ENCODE data around the gene DSCAM.

Gene DSCAM

DNA sequence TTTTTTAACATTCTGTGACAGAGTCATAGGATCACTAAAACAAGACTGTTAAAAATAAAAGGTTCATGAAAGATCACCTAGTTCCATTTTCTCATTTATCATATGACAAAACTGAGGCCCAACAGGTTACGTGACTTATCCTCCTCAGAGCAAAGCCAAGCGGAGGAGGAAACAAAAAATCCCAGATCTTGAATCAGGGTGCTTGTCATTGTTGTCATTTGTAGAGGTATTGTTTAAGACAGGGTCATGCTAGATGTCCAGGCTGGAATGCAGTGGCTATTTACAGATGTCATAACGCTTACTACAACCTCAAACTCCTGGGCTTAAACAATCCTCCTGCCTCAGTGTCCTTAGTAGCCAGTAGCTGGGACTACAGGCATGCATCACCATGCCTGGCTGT lies 293.2 kb downstream of the DSCAM start:
- no peak for DNase-seq (ENCODE audit: low read depth, low spot score)

DNA sequence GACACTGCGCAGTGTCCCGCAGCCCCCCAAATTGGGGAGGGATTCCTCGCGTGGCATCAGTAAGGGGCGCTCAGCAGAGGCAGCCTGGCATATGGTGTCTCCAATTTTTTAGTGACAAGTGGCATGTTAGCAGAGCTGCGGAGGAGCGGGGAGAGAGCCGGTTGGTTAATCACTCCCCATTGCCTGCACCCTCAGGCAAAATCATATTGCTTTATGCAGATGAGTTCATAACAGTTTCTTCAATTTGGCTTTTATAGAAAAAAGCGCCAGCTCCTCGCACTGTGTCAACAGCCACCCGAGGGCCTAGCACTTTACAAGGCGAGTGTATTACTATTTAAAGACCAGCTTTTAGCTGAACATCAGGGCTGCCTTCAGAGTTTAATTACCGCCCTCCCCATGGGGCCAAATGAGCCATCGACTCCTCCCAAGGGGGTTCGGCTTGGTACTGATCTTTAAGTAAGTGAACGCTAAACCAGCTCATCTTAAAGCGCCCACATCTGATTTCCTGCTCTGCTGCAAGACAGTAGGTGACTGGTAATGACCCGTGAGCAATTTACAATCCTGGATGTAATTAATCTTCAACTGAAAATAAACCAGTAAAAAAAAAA lies 298.9 kb downstream of the DSCAM start:
- DNase-seq (ENCODE audit: low read depth, low spot score), result no peak

DNA sequence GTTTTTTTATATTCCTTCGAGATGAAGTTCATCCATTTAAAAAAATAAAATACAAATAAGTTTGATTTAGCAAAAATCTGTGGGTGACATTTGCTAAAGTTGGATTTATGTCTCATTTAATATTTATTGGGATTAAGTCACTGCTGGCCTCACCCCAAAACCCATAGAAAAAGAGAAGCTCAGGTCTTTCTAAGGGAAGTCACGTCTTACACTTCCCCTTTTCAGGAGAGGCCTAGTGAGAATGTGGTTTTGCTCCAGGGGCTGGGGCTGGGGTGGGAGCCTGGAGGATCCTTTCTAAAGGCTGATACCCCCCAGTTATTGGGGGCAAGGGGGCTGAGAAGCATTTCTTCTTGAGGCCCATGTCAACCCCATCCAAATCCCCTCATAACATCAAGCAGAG lies 300.3 kb downstream of the DSCAM start:
- no peak for DNase-seq (ENCODE audit: low read depth, low spot score)

DNA sequence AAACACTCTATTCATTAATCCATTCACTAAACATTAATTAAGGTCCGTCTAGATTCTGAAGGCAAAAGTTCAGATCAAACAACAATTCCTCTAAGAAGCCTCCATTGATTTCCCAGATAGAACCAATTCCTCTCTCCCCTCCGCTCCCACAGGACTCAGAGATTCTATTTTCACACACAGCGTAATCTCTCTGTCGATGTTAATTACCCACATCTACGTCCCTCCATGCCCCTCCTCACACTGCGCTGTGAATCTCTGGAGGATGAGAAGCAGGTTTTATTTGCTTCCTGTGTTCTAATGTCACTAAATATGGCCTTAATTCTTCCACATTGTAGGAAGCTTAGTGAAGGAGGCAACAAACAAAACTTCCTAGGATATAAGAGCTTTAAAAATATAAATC lies 306.7 kb downstream of the DSCAM start:
- no peak for DNase-seq (ENCODE audit: low read depth, low spot score)

DNA sequence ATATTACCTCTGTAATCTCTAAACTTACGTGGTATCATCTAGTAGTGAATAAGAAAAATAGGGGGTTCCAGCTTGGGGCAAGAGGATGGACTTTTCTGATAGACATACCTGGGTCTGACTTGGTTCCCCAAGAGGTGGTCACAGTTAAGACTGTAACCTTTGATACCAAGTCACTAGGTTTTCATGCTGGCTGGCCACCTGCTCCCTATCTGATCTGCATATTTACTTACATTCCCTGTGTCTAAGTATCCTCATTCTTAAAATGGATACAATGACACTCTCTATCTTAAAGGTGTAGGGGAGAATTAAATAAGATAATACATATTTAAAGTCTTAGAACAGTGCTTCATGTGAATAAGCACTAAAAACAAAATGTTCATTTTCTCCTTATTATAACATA lies 312.1 kb downstream of the DSCAM start:
- no peak for DNase-seq (ENCODE audit: low read depth, low spot score)

DNA sequence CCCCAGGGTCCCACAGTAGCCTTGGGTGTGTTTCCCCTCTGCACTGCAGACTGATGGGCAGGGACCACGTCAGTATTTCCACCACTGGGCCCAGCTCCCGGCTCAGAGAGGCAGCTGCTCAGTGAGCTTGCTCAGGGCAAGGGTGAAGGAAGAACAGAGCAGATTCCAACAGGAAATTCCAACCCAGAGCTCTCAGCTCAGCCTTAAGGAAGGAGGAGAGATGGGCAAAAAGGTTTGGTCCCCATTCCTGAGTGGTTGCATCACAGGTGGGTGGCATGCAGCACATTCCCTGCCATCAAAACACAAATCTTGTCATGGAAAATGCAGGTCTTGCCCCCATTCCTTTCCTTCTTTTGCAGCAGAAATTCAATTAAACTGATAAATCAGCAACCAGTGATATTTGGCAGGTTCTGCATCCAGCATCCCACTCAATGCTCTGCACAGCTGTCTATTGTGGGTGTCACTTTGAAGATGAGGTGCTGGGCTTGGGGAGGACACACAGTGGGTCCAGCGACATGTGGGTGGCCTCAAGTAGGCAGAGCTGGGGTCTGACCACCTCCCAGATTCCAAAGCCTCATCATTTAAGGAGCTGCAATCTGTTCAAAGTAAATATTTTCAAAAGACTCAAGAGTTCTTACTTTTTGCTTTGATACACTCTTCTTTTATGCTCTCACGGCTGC lies 315.4 kb downstream of the DSCAM start:
- no peak for DNase-seq (ENCODE audit: low read depth, low spot score)

DNA sequence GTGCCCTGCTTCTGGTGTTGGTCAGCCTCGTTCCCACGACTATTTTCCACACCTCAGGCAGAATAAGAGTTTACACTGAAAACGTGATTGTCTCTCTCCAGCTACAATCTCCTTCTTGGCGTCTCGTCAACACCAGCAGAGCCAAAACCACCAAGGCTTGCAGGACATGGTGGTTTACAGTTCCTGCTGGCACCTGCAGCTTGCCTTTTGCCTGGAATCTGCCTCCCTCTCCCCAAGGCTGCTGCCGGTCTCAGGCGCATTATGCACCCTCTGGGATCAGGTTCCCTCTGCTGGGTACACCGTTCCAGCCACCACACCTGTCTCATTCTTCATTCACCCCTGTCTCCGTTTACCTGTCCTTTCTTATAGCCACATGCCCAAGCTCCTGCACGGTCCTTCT lies 315.9 kb downstream of the DSCAM start:
- no peak for DNase-seq (ENCODE audit: low read depth, low spot score)

DNA sequence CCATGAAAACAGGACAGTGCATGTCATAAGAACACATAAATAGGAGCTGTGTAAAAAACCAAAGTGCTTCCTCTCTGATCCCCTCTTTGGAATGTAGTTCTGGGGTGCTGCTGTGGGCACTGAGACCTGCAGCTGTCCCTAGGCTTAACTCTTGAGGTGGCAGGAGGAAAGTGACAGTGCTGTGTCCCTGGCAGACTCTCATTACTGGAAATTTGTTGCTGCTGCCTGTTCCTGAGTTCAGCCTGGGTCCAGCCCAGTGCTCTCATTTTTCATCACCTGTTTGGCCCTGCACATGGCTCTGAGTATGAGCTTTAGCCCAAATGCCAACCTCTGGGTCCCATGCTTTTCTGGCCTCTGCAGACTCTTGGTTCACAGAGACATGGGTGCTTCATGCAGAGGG lies 329.3 kb downstream of the DSCAM start:
- no peak for DNase-seq (ENCODE audit: low read depth, low spot score)

DNA sequence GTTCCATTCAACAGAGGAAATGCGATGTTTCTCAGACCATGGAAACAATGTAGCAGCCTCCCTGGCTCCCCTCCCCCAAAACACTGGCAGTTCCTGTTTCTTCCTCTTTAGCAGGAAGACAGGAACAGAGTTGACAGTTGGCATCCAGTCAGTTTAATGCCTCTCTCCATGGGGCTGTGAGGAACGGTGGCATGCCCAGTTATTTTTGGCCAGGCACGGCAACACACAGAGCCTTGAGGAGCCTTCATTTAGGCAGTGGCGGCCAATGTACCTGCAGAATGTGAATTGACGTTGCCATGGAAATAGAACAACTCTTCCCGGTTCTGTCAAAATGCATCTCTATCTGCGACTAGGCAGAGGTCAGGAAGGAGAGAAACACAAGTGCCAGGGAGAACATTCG lies 330.6 kb downstream of the DSCAM start:
- DNase-seq (ENCODE audit: low read depth, low spot score), result no peak

DNA sequence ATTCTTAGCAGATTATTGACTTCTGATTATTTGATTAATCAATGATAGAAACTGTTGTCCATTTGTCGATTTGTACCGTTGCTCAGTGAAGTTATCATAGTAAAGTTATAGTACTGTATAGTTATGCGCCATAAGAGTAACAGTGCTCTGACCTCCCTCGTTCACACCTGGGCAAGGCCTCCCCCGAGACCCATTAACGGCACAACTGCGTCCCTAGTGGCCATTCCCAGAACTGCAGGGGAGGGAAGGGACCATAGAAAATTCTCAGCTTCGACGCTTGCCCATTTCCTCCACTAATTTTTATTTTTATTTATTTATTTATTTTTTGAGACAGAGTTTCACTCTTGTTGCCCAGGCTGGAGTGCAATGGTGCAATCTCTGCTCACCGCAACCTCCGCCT lies 334.4 kb downstream of the DSCAM start:
- DNase-seq (ENCODE audit: low read depth, low spot score), result no peak

DNA sequence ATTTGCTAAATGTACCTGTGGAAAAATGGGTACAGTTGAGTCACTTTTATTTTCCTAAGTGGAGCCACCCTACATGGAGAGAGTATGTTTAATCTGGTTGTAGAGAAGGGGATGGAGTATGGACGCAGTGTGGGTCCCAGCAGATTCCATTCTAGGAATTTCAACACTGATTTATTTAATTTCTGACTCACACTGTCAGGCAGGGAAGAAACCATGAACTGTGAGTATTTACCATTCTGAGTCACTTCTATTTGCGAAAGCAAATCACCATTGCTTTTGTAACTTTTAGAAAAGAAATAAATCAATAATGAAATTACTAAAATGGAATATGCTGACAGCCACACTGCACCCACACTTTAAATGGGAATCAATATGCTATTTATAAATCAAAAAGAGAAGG lies 339.0 kb downstream of the DSCAM start:
- DNase-seq (ENCODE audit: low read depth, low spot score), result no peak

DNA sequence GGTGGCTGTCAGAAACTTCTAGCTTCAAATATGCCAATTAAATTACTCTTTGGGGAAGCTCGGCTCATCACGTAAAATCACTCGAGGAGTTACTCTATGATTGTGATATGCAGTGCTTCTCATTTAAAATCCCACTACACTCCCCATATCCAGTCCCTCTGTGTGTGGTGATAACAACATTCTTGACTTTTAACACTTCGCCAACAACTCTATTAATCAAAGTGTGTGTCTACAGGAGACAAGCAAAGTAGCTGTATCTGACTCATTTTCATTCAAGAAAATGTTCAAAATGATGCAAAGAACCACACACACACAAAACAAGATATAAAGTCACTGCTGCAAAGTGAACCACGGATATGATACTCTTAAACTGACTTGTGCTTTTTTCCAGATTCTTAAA lies 341.3 kb downstream of the DSCAM start:
- no peak for DNase-seq (ENCODE audit: low read depth, low spot score)

DNA sequence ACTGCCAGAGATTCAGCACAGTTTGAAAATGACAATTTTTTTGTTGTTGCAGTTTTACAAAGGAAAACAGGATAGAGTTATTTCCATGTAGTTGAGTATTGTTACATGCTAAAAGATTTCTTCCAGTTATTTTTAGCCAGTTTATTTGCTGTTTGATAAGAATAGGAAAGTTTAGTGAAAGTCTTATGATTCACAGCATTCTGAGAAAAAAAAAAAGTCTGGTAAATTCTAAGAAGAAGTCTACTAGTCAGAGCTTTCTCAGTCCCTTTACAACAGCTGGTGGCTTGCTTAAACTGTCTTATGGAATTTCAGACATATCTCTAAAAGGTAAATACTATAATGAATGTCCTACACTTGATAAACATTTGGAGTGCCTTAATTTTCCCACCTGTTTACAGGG lies 341.7 kb downstream of the DSCAM start:
- DNase-seq (ENCODE audit: low read depth, low spot score), result no peak

DNA sequence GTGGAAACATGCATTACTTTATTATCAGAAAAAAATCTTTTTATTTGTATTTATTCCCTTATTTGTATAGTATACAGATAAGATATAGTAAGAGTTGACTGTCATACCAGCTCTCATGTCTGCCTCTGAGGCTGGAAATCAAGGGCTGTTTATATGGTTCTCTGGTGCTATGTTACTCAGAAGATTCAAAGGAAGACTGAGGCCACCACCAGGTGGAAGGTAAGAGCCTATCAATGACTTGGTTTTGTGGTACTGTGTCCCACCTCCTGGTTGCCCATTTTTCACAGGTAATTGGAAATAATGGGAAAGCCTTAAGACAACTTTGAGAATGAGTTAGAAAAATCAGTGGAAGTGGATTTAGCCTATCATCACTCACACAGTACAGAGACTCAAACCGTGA lies 342.1 kb downstream of the DSCAM start:
- DNase-seq (ENCODE audit: low read depth, low spot score), result no peak

DNA sequence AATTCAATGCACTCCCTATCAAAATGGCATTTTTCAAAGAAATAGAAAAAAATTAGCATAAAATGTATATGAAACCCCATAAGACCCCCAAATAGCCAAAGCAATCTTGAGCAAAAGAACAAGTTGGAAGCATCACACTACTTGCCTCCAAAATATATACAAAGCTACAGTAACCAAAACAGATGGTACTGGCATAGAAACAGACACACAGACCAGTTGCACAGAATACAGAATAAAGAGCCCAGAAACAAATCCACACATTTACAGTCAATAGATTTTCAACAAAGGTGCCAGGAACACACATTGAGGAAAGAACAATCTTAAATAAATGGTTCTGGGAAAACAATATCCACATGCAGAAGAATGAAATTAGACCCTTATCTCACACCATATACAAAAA lies 350.8 kb downstream of the DSCAM start:
- no peak for DNase-seq (ENCODE audit: low read depth, low spot score)

DNA sequence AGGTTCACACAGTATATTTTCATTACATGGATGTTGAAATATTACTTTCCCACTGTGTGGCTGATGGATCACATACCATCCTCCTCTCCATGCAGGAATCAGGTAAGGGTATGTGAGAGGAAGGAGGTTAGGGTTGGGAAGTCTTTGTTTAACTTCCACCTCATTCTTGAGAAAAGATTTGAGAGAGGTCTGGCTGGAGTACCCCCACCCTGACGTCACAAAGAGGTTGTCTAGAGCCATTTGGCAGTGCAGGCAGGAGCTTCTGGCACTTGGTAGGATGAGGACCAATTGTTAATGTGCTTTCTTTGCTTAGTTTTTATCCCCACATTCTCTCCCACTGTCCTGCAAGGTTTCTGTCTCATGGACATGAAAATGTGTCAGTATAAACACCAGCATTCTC lies 356.6 kb downstream of the DSCAM start:
- DNase-seq (ENCODE audit: low read depth, low spot score), result no peak

DNA sequence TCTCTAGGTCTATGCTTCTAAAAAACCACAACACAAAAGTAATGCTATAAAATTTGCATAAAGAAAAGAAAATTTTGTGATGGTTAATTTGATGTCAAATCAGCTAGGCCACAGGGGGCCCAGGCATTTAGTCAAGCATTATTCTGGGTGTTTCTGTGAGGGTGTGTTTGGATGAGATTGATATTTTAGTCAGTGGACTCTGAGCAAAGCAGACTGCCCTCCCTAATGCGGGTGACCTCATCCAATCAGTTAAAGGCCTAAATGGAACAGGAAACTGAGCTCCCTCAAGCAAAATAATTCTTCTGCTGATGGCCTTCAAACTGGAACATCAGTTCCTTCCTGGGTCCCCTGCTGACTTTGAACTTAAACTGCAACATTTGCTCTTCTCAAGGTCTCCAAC lies 358.0 kb downstream of the DSCAM start:
- no peak for DNase-seq (ENCODE audit: low read depth, low spot score)

DNA sequence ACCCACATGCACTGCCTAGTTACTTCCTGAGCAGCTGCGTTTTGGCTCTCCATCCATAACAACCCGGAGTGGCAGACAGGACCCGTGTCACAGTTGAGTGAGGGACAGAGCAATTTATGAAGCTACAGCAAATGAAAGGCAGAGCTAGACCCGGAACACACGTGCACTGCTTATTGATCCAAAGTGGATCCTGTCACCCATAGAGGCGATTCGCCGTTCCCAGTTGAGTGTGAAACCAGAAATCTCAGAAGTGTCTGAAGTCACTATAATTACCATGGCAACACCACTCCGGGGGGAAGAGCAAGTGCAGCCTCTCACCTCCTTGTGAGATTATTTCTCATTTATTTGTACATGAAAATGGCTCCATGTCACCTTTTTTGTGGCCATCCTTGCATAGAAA lies 365.2 kb downstream of the DSCAM start:
- no peak for DNase-seq (ENCODE audit: low read depth, low spot score)

DNA sequence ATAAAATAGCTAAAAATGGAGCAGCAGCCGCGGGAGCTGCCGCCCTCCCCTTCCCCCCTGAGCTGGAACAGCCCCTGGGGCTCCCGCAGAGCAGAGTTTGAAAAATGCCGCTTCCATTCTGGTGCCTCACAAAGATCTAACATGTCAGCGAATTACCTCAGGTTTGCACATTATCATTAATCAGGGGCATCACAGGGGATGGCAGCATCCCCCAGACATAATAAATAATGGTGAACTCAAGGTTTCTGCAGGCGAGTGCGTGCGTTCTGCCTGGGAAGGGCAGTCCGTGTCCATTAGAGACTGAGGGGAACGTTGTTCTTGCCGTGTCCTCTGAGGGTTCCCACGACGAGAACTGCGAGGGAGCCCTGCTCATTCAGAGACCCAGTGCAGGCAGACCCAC lies 372.4 kb downstream of the DSCAM start:
- DNase-seq (ENCODE audit: low read depth, low spot score), result no peak

DNA sequence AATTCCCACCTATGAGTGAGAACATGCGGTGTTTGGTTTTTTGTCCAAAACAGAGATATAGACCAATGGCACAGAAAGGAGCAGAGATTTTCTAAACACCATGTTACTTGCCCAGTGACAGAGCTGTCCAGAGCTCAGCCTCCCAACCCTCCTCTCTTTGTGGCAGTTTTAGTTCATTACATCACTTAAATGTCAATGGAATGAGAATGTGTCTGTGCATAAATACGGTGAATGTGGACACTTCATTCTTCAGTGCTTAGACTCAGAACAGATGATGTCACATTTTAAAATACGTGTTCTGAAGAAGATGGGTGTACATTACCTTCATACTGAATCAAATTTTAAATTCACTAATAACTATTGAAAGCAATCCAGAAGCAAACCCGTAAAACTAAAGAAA lies 374.9 kb downstream of the DSCAM start:
- no peak for DNase-seq (ENCODE audit: low read depth, low spot score)

DNA sequence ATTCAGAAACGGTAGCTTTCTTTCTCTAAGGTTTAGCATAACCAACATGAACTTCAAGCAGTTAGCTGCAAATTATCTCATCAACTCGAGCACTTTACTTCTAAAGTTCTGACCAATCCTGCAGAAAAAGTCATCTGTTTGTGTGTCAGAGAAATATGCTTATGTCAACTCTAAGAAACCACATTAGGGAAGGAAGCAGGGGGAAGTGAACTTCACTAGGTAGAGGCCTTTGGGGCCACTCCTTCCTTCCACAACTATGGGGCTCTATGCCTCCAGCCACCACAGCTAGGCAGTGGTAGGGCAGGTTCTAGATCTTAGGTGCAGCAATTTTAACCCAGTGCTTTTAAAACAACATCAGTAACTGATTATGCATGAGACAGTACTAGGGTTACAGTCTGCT lies 375.9 kb downstream of the DSCAM start:
- DNase-seq (ENCODE audit: low read depth, low spot score), result no peak

DNA sequence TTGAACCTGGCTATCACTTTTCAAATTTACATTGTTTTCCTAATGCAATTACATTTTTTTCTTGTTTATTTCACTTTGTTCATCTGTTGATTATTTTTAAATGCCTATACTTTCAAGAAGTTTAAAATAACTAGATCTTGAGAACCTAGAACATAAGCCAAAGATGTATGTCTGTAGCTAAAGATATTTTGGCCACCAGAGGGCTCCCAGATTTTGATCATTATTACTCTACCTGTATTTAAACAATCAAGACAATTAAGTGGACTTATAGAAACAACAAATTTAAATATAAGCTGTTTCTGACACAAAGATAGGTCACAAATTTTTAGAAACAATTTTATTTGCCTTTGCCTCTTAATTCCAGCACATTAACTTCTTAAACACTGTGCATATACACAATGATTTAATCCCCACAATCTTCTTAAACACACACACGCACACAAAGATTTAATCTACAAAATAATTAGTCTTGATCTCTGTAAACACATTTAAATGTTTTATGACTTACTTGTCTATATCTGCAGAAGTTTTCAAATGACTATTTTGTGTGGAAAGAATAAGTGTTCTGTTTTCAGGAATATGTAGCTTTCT lies 380.0 kb downstream of the DSCAM start:
- DNase-seq (ENCODE audit: low read depth, low spot score), result no peak

DNA sequence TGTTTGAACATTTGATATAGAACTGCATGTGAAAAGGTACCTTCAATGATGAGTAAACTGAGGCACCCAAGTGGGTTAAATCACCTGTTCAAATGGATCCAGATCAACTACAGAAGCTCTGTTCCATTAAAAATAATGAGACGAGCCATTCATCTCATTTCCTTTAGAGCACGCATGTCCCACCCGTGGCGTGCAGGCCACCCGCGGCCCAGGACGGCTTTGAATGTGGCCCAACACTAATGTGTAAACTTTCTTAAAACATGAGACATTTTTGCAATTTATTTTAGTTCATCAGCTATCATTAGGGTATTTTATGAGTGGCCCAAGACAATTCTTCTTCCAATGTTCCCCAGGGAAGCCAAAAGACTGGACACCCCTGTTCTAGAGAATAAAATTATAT lies 381.6 kb downstream of the DSCAM start:
- DNase-seq (ENCODE audit: low read depth, low spot score), result no peak

DNA sequence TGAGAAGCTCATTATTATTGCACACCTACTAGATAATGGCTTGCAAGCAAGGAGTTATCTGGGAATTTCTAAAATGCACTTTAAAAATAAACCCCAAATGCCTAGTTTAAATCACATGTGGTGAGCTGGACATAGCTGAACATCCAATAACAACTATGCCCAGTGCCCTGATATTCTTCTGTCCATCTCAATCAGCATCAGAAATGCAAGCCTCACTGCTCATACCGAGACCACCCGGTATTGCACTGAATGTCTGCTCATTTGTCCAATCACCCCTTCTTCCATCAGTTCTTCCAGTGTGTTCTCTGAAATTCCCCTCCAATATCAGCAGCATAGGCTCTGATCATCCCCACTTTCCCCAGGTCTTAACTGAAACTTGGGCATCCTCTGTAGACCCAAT lies 383.8 kb downstream of the DSCAM start:
- no peak for DNase-seq (ENCODE audit: low read depth, low spot score)

Measured in brain pericyte (primary cell).